Measurements from ENCODE around the gene PCBP1.
A peak's percentile ranks its signal among the peaks of the same experiment; 100 is the strongest.
"Not testable (repeated sequence)": the region's sequence is repeated elsewhere in the genome, so short reads cannot be mapped to it uniquely, and the experiment has no call there.

Gene PCBP1

DNA sequence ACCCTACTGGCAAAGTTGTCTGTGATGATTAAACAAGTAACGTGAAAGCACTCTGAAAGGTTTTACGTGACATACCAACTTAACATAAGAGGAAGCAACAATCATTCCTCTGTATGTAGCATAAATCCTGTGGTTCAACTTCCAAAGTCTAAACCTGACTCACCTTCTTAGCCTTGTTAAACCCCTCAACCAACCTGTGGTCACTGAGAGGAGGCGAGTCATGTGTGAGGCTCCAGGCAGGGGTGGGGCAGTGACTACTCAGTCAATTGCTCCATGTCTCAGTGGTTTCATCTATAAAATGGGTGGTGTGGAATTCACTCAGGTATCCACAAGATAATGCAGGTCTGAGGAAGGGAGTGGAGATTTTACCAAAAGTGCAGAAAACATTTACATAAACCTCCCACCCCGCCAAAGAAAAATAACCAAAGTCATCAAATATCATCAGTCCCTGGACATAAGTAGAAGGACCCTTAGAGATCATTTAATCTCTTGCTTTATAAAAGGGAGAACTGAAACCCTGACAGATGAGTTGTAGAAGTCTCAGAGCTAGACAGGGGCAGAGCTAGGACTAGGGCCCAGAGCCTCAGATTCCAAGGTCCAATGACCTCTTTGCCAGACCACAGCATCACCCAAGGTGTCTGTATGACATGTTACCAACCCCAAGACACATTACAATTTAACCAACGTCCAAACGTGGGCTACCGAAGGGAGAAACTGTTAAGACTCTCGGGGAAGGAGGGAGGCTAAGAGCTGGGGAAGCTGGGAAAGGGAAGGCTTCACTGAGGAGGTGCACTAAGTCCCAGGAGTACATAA is 3.7 kb upstream of the PCBP1 start:
- peak; percentile 49 for DNase-seq

- peak; percentile 85 for DNase-seq
Observed at GRCh38 chr2:70084973-70085710, 2.1 kb upstream of the PCBP1 start.

DNA sequence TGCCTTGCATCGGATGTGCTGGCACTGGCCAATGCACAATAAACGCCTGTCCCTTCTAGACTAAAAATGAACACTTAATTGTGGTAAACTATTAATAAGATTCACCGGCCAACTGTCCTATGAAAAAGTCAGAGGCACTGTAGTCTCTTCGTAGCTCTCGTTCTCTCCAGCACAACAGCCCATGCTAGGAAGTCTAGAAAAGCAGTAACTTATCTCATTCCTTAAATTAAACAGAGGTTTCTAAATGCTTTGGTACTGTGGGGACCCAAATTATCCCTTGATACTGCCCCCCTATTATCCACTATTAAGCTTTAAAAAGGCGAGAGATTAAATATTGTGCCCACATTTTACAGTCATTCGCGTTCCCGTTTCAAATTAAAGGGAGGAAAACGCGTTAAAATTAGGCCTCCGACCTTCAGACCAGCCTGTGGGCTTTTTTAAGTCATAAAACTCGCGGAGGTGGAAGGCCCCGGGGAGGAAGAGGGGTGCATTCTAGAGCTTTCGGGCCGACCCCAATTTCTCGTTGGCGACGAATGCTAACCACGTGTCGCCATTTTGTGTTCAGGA is 1.5 kb upstream of the PCBP1 start:
- peak; percentile 52 for DNase-seq

- peak; percentile 90 for DNase-seq
Observed at GRCh38 chr2:70086278-70086837, 919 bp upstream of the PCBP1 start.

GRCh38 chr2:70087702-70088597 is 673 bp downstream of the PCBP1 start:
- DNase-seq = peak; percentile 58

DNA sequence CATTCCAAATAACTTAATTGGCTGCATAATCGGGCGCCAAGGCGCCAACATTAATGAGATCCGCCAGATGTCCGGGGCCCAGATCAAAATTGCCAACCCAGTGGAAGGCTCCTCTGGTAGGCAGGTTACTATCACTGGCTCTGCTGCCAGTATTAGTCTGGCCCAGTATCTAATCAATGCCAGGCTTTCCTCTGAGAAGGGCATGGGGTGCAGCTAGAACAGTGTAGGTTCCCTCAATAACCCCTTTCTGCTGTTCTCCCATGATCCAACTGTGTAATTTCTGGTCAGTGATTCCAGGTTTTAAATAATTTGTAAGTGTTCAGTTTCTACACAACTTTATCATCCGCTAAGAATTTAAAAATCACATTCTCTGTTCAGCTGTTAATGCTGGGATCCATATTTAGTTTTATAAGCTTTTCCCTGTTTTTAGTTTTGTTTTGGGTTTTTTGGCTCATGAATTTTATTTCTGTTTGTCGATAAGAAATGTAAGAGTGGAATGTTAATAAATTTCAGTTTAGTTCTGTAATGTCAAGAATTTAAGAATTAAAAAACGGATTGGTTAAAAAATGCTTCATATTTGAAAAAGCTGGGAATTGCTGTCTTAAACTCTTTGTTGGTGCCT is 1.4 kb downstream of the PCBP1 start:
- DNase-seq = no peak

DNA sequence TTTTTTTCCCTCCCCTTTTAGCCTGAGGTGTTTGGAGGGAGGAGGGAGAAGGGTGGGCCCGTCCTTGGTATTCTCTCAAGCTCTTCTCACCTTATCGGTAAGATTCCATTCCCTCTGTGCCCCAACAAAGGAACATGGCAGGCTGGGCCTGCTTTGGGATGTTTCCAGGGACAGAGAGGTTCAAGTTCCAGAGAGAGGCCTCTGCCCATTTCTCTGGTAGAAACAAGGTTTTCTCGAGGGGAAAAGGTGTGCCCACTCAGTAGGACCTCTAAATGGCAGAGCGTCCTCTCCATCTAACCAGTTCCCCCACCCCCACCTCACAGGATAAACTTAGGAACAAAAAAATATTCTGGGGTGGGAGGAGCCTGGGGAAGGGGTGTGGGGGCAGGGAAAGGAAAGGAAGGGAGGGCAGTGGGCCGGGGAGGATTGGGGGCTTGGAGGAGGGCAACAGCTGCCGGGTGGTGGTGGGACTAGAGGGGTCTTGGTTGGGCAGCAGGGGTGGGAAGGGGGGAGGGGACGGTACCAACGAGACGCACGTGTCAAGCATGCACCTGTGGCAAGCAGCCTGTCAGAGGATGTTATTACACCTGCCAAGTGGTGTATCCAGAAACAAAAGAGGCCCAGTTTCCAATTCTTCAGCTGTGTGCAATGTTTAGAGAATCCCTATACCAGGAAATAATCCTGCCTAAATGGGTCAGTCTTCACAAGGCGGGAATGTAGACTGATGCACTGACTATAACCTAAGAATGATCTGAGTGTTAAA is 2.1 kb downstream of the PCBP1 start:
- peak; percentile 53 for DNase-seq

GRCh38 chr2:70089983-70090525 is 2.8 kb downstream of the PCBP1 start:
- no peak for DNase-seq

GRCh38 chr2:70090706-70091334 is 3.5 kb downstream of the PCBP1 start:
- no peak for DNase-seq

DNA sequence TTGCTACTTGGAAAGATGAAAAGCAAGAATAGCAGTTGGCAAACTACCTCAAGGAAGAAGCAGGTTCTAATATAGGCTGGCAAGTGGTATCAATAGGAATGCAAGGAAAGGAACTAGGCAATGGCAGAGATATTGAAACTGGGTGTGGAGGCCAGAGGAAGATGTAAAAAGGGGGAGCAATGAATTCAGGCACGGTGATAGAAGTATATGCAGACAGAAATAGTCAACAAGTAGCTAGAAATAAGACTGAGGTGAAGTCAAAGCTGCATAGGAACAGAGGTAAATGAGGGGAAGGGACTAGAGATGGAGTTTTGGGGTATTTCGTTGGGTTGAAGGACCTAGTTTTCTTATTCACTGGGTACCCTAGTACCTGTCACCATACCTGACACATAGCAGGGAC is 4.1 kb downstream of the PCBP1 start:
- no peak for DNase-seq

- peak; percentile 49 for DNase-seq
Observed at GRCh38 chr2:70091816-70092215, 4.5 kb downstream of the PCBP1 start.

- not testable (repeated sequence) for DNase-seq
Observed at GRCh38 chr2:70092576-70093243, 5.4 kb downstream of the PCBP1 start.

GRCh38 chr2:70094171-70094977 is 7.1 kb downstream of the PCBP1 start:
- peak; percentile 26 for DNase-seq

GRCh38 chr2:70094978-70095719 is 7.9 kb downstream of the PCBP1 start:
- peak; percentile 84 for DNase-seq

GRCh38 chr2:70095720-70096670 is 8.7 kb downstream of the PCBP1 start:
- DNase-seq = no peak

- DNase-seq = no peak
Observed at GRCh38 chr2:70098032-70098431, 10.8 kb downstream of the PCBP1 start.

GRCh38 chr2:70099270-70099669 is 12.0 kb downstream of the PCBP1 start:
- no peak for DNase-seq
